Nephron (organoid): ENCODE results near the gene HPGD.

Source experiments
- H3K27ac Mint-ChIP-seq, 3 experiments: 2 replicates each; pipeline ENCODE4 v1.8.0; 2020; ENCODE audit warnings: mixed read lengths in 3 of 3, mild to moderate bottlenecking in 2 of 3, moderate library complexity in 1 of 3
- H3K27me3 Mint-ChIP-seq: 2 replicates; pipeline ENCODE4 v1.8.0; 2021; ENCODE audit warnings: low read depth, mild to moderate bottlenecking, moderate library complexity, mixed read lengths
- H3K36me3 Mint-ChIP-seq: 2 replicates; pipeline ENCODE4 v1.8.0; 2020; ENCODE audit warnings: low read depth, mixed read lengths
- H3K4me1 Mint-ChIP-seq: 2 replicates; pipeline ENCODE4 v1.8.0; 2020; ENCODE audit warnings: mixed read lengths
- H3K4me3 Mint-ChIP-seq, 3 experiments: 2 replicates each; pipeline ENCODE4 v1.8.0; 2020; ENCODE audit warnings: mild to moderate bottlenecking in 3 of 3, mixed read lengths in 3 of 3, moderate library complexity in 2 of 3
- H3K9me3 Mint-ChIP-seq: 2 replicates; pipeline ENCODE4 v1.8.0; 2020; ENCODE audit warnings: mixed read lengths
- TF ChIP-seq, protein P1 (sequence below), 3 experiments: fragments of 200-600 bp; sonication (generic); IDR thresholded peaks; one replicate each; pipeline ENCODE4 v1.5.0; 2021; ENCODE audit warnings: antibody characterized with exemption in 3 of 3; ENCODE audit not compliant: unreplicated experiment in 3 of 3

HPGD gene

DNA sequence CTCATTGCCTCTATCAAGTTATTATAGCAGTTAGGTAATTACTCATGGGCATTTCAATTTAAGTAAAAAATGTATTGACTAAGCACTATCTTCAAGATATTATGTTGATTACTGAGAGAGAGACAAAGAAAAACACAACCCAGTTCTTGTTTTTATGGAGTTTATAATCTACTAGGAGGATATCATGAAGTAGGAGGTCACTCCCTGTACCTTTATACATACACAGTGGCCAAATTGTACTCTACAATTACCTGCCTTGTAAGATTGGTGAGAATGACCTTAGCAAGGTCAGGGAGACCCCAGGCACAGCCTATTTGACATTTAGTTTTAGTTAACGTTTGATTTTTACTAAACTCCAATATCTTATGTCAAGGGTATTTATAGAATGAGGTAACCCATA lies 5.5 kb downstream of the HPGD start:
- Mint-ChIP-seq H3K4me3 (no peak overlapping the region), H3K27ac (no peak overlapping the region), H3K4me1 (no peaks in the 10 kb centered on the region), H3K9me3 (no peaks in the 10 kb centered on the region), H3K36me3 (no peaks in the 10 kb centered on the region), H3K27me3 (peaks cover 31% of the 10 kb centered on the region)
- TF ChIP-seq, protein P1, sequence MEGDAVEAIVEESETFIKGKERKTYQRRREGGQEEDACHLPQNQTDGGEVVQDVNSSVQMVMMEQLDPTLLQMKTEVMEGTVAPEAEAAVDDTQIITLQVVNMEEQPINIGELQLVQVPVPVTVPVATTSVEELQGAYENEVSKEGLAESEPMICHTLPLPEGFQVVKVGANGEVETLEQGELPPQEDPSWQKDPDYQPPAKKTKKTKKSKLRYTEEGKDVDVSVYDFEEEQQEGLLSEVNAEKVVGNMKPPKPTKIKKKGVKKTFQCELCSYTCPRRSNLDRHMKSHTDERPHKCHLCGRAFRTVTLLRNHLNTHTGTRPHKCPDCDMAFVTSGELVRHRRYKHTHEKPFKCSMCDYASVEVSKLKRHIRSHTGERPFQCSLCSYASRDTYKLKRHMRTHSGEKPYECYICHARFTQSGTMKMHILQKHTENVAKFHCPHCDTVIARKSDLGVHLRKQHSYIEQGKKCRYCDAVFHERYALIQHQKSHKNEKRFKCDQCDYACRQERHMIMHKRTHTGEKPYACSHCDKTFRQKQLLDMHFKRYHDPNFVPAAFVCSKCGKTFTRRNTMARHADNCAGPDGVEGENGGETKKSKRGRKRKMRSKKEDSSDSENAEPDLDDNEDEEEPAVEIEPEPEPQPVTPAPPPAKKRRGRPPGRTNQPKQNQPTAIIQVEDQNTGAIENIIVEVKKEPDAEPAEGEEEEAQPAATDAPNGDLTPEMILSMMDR (IDR thresholded peaks at IDR 0.05; ENCODE audit: unreplicated experiment in 3 of 3) = no peak

DNA sequence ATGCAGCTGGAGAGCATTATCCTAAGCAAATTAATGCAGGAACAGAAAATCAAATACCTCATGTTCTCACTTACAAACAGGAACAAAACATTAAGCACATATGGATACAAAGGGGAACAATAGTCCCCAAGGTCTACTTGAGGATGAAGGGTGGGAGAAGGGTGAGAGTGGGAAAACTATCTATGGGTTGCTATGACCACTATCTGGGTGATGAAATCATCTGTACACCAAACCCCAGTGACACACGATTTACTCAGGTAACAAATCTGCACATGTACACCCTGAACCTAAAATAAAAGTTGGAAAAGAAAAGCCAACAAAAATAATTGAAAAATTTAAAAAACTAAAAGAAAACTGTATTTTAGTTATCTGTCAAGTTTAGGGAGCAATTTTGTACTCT lies 5.9 kb downstream of the HPGD start:
- no peaks in the 10 kb centered on the region for H3K4me1 Mint-ChIP-seq
- no peaks in the 10 kb centered on the region for H3K9me3 Mint-ChIP-seq
- H3K27ac Mint-ChIP-seq = no peak overlapping the region
- H3K27me3 Mint-ChIP-seq = peaks cover 26% of the 10 kb centered on the region
- TF ChIP-seq, protein P1 (IDR thresholded peaks at IDR 0.05; ENCODE audit: unreplicated experiment in 3 of 3) = no peak
- no peaks in the 10 kb centered on the region for H3K36me3 Mint-ChIP-seq
- H3K4me3 Mint-ChIP-seq = no peak overlapping the region

DNA sequence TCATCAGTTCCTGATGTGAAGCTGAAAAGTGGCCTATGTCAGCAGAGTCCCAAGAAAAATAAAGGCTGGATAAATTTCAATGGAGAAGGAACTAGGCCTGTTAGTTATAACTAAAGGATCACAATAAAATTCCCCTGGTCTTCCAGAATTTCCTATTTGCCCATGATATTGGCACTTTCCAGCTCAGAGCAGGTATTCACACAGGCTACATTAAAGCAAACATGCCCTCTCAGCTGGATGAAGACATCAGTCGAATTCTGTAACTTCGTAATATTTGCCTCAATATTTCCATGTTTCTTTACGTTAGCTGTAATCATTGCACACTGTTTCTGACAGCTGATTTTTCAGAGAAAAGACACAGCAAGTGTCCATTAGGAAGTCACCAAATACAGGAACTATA lies 9.5 kb downstream of the HPGD start:
- no peaks in the 10 kb centered on the region for H3K36me3 Mint-ChIP-seq
- no peak overlapping the region for H3K4me3 Mint-ChIP-seq
- TF ChIP-seq, protein P1 (IDR thresholded peaks at IDR 0.05; ENCODE audit: unreplicated experiment in 3 of 3) = no peak
- no peaks in the 10 kb centered on the region for H3K27me3 Mint-ChIP-seq
- H3K9me3 Mint-ChIP-seq = no peaks in the 10 kb centered on the region
- H3K4me1 Mint-ChIP-seq = no peaks in the 10 kb centered on the region
- H3K27ac Mint-ChIP-seq = no peak overlapping the region

DNA sequence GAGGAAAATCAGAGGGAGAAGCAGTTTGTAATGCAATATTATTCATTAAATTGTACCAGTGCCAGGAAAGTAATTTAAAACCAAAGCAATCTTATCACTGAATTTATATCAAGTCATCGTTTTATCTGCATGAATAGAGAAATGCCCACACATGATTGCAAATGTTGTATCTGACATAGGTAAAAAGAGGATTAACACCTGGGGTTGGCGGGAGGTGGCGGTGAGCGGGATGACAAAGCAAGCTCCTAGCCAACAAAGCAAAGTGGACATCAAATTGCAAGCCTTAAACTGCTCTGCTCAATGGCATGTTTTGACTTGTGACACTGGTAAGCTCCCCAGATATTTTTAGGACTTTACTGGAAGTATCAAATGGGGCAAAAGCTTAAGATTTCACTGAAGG lies 16.4 kb downstream of the HPGD start:
- Mint-ChIP-seq H3K4me1 (no peaks in the 10 kb centered on the region), H3K27me3 (no peaks in the 10 kb centered on the region), H3K36me3 (no peaks in the 10 kb centered on the region), H3K9me3 (no peaks in the 10 kb centered on the region), H3K4me3 (no peak overlapping the region), H3K27ac (no peak overlapping the region)
- TF ChIP-seq, protein P1 (IDR thresholded peaks at IDR 0.05; ENCODE audit: unreplicated experiment in 3 of 3) = no peak

DNA sequence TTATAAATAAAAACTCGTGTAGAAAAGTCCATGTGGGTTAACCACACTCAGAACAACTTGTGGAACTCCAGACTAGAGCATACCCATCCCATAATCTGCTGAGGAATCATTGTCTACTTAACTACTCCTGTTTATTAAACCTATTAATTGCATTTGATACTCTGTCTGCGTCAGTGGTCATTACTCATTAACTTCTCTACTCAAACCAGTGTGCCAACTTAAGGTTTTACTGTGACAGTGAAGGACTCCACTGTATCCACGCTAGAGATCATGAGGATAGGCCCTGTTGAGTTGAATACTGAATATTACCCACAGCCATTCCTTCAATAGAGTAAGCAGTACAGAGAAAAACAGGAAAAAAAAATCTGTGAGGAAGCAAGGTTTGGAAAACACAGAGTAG lies 17.3 kb downstream of the HPGD start:
- TF ChIP-seq, protein P1 (IDR thresholded peaks at IDR 0.05; ENCODE audit: unreplicated experiment in 3 of 3) = no peak
- Mint-ChIP-seq H3K27me3 (no peaks in the 10 kb centered on the region), H3K4me1 (no peaks in the 10 kb centered on the region), H3K9me3 (no peaks in the 10 kb centered on the region), H3K4me3 (no peak overlapping the region), H3K36me3 (no peaks in the 10 kb centered on the region), H3K27ac (no peak overlapping the region)

DNA sequence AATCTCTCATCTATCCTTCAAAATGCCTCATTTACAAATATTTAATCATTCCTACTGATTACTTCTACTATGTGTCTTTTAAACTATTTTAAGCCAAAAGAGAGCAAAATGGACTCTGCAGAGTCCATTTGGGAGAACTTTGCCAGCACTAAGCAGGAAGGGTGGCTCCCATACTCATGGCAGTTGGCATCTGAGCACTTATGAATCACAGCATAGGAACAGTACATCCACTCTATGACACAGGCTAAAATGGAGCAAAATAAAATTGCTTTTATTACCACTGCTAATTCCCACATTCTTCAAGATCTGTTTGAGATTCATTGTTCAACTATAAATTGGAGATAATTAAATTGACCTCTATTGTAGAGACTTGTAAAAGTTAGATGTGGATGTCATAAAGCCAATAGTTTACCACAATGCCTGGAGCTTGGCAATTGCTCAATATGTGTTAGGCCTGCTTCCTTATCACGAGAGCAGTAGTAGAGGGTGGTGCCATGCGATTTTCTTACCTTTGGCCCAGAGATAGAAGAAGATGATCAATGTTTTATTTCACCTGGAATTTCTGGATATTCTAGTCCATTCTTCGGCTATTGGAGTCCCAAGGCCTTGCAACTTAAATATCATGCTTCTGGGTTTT lies 19.1 kb downstream of the HPGD start:
- no peaks in the 10 kb centered on the region for H3K4me1 Mint-ChIP-seq
- H3K36me3 Mint-ChIP-seq = no peaks in the 10 kb centered on the region

More for the DNA sequence above, 19.1 kb downstream of the HPGD start:
- Mint-ChIP-seq H3K4me3 (no peak overlapping the region), H3K27me3 (no peaks in the 10 kb centered on the region), H3K27ac (no peak overlapping the region), H3K9me3 (no peaks in the 10 kb centered on the region)
- TF ChIP-seq, protein P1 (IDR thresholded peaks at IDR 0.05; ENCODE audit: unreplicated experiment in 3 of 3) = no peak
